ENCODE data around the gene INO80.

DNA sequence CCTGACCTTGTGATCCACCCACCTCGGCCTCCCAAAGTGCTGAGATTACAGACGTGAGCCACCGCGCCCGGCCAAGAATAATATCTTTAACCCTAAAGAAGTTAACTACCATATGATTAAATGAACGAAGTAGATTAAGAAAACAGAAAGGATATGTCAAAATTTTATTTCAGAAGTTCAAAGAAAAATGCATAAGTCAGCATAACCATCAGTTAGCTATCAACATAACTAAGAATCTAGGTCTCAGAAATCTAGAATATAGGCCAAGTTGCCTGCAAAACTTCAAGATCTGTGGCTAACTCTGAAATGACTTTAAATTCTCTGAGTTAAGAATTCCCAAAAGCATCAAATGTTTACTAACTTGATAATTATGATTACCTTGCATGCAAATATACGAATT lies 38.0 kb downstream of the INO80 start:
- TF ChIP-seq, protein P1, sequence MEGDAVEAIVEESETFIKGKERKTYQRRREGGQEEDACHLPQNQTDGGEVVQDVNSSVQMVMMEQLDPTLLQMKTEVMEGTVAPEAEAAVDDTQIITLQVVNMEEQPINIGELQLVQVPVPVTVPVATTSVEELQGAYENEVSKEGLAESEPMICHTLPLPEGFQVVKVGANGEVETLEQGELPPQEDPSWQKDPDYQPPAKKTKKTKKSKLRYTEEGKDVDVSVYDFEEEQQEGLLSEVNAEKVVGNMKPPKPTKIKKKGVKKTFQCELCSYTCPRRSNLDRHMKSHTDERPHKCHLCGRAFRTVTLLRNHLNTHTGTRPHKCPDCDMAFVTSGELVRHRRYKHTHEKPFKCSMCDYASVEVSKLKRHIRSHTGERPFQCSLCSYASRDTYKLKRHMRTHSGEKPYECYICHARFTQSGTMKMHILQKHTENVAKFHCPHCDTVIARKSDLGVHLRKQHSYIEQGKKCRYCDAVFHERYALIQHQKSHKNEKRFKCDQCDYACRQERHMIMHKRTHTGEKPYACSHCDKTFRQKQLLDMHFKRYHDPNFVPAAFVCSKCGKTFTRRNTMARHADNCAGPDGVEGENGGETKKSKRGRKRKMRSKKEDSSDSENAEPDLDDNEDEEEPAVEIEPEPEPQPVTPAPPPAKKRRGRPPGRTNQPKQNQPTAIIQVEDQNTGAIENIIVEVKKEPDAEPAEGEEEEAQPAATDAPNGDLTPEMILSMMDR (IDR thresholded peaks at IDR 0.05), result no peak
- TF ChIP-seq POLR2AphosphoS5 (IDR thresholded peaks at IDR 0.05), result no peak

Measured in prostate gland (tissue), 2 donors.